Dendritic cell treated with granulocyte-macrophage colony-stimulating factor and Interleukin-4, amounts not matched to agents 40 ng/mL and 50 ng/mL, for 4 days (primary cell): ENCODE data around the gene MSMO1.

Experiments
- H3K27ac Mint-ChIP-seq: one replicate; pipeline ENCODE4 v1.8.0; 2022; ENCODE audit warnings: mild to moderate bottlenecking, mixed read lengths
- H3K27me3 Mint-ChIP-seq: one replicate; pipeline ENCODE4 v1.8.0; 2022; ENCODE audit warnings: mild to moderate bottlenecking, mixed read lengths
- H3K36me3 Mint-ChIP-seq: one replicate; pipeline ENCODE4 v1.8.0; 2022; ENCODE audit warnings: low read depth, mixed read lengths
- H3K4me1 Mint-ChIP-seq: one replicate; pipeline ENCODE4 v1.8.0; 2022; ENCODE audit warnings: low read depth, mixed read lengths
- H3K4me3 Mint-ChIP-seq: one replicate; pipeline ENCODE4 v1.8.0; 2022; ENCODE audit warnings: mild to moderate bottlenecking, moderate library complexity, mixed read lengths
- H3K9me3 Mint-ChIP-seq: one replicate; pipeline ENCODE4 v1.8.0; 2022; ENCODE audit warnings: mixed read lengths
- intact Hi-C: fragments of 100-400 bp; cut with micrococcal nuclease; formaldehyde crosslinking; loops from one replicate; pipeline ENCODE4 v1.15.0; 2022

MSMO1 gene

GRCh38 chr4:165302658-165303057 lies 24.8 kb upstream of the MSMO1 start:
- no peaks in the 10 kb centered on the region for H3K27me3 Mint-ChIP-seq
- intact Hi-C loops, result no loop called here
- H3K27ac Mint-ChIP-seq, result no peak overlapping the region
- H3K4me1 Mint-ChIP-seq, result peaks cover 24% of the 10 kb centered on the region
- H3K9me3 Mint-ChIP-seq, result no peaks in the 10 kb centered on the region
- H3K4me3 Mint-ChIP-seq, result no peak overlapping the region
- H3K36me3 Mint-ChIP-seq, result peaks cover 33% of the 10 kb centered on the region

- peaks cover 17% of the 10 kb centered on the region for H3K4me1 Mint-ChIP-seq
- no peaks in the 10 kb centered on the region for H3K27me3 Mint-ChIP-seq
- no peaks in the 10 kb centered on the region for H3K9me3 Mint-ChIP-seq
- intact Hi-C loops, result no loop called here
- H3K36me3 Mint-ChIP-seq, result peaks cover 62% of the 10 kb centered on the region
- H3K27ac Mint-ChIP-seq, result no peak overlapping the region
- no peak overlapping the region for H3K4me3 Mint-ChIP-seq
These were observed 19.3 kb upstream of the MSMO1 start for GRCh38 chr4:165308166-165308565.

GRCh38 chr4:165308606-165309005 lies 18.9 kb upstream of the MSMO1 start:
- H3K27me3 Mint-ChIP-seq, result no peaks in the 10 kb centered on the region
- no peak overlapping the region for H3K4me3 Mint-ChIP-seq
- no peak overlapping the region for H3K27ac Mint-ChIP-seq
- peaks cover 64% of the 10 kb centered on the region for H3K36me3 Mint-ChIP-seq
- intact Hi-C loops, result no loop called here
- no peaks in the 10 kb centered on the region for H3K9me3 Mint-ChIP-seq
- H3K4me1 Mint-ChIP-seq, result peaks cover 17% of the 10 kb centered on the region

GRCh38 chr4:165309456-165309855 lies 18.0 kb upstream of the MSMO1 start:
- Mint-ChIP-seq H3K36me3 (peaks cover 61% of the 10 kb centered on the region), H3K4me1 (peaks cover 24% of the 10 kb centered on the region), H3K4me3 (no peak overlapping the region), H3K27ac (no peak overlapping the region), H3K9me3 (no peaks in the 10 kb centered on the region), H3K27me3 (no peaks in the 10 kb centered on the region)
- intact Hi-C loops, result no loop called here

- Mint-ChIP-seq H3K36me3 (peaks cover 68% of the 10 kb centered on the region), H3K4me1 (peaks cover 26% of the 10 kb centered on the region), H3K4me3 (no peak overlapping the region), H3K27ac (no peak overlapping the region), H3K27me3 (no peaks in the 10 kb centered on the region), H3K9me3 (no peaks in the 10 kb centered on the region)
- intact Hi-C loops, result no loop called here
These were observed 15.0 kb upstream of the MSMO1 start for GRCh38 chr4:165312506-165312905.

GRCh38 chr4:165319030-165319429 lies 8.4 kb upstream of the MSMO1 start:
- intact Hi-C loops, result no loop called here
- peaks cover 21% of the 10 kb centered on the region for H3K4me1 Mint-ChIP-seq
- H3K27me3 Mint-ChIP-seq, result no peaks in the 10 kb centered on the region
- H3K36me3 Mint-ChIP-seq, result peaks cover 40% of the 10 kb centered on the region
- H3K4me3 Mint-ChIP-seq, result no peak overlapping the region
- H3K9me3 Mint-ChIP-seq, result no peaks in the 10 kb centered on the region
- no peak overlapping the region for H3K27ac Mint-ChIP-seq

GRCh38 chr4:165319509-165319908 lies 8.0 kb upstream of the MSMO1 start:
- Mint-ChIP-seq H3K27me3 (no peaks in the 10 kb centered on the region), H3K36me3 (peaks cover 43% of the 10 kb centered on the region), H3K4me3 (no peak overlapping the region), H3K9me3 (no peaks in the 10 kb centered on the region), H3K4me1 (peaks cover 16% of the 10 kb centered on the region), H3K27ac (no peak overlapping the region)
- intact Hi-C loops, result no loop called here

- Mint-ChIP-seq H3K27me3 (no peaks in the 10 kb centered on the region), H3K27ac (no peak overlapping the region), H3K36me3 (peaks cover 19% of the 10 kb centered on the region), H3K9me3 (no peaks in the 10 kb centered on the region), H3K4me1 (peaks cover 27% of the 10 kb centered on the region), H3K4me3 (no peak overlapping the region)
- intact Hi-C loops, result no loop called here
These were observed 3.1 kb upstream of the MSMO1 start for GRCh38 chr4:165324236-165324917.

- intact Hi-C loops, result loop anchor here (5.0 kb wide), 1 partner anchor 193 kb away; no protein-coding TSS in a partner anchor
- Mint-ChIP-seq H3K27ac (no peak overlapping the region), H3K4me3 (no peak overlapping the region), H3K9me3 (no peaks in the 10 kb centered on the region), H3K27me3 (no peaks in the 10 kb centered on the region), H3K4me1 (peaks cover 31% of the 10 kb centered on the region), H3K36me3 (peaks cover 14% of the 10 kb centered on the region)
These were observed 2.6 kb upstream of the MSMO1 start for GRCh38 chr4:165324918-165325304.

- H3K27ac Mint-ChIP-seq, result peak overlapping the region; percentile 19
- no peak overlapping the region for H3K4me3 Mint-ChIP-seq
- H3K27me3 Mint-ChIP-seq, result no peaks in the 10 kb centered on the region
- peaks cover 19% of the 10 kb centered on the region for H3K36me3 Mint-ChIP-seq
- no peaks in the 10 kb centered on the region for H3K9me3 Mint-ChIP-seq
- intact Hi-C loops, result loop anchor here (2.0 to 5.0 kb wide), 2 partner anchors 119 to 194 kb away; partner anchors contain the start of gene KLHL2
- peaks cover 33% of the 10 kb centered on the region for H3K4me1 Mint-ChIP-seq
These were observed 1.5 kb upstream of the MSMO1 start for GRCh38 chr4:165325732-165326512.

GRCh38 chr4:165326831-165327210 lies 648 bp upstream of the MSMO1 start:
- no peaks in the 10 kb centered on the region for H3K27me3 Mint-ChIP-seq
- H3K27ac Mint-ChIP-seq, result no peak overlapping the region
- peaks cover 28% of the 10 kb centered on the region for H3K36me3 Mint-ChIP-seq
- intact Hi-C loops, result loop anchor here (1.0 to 5.0 kb wide), 3 partner anchors 120 to 215 kb away; partner anchors contain the start of genes KLHL2 and TMEM192
- peaks cover 38% of the 10 kb centered on the region for H3K4me1 Mint-ChIP-seq
- no peaks in the 10 kb centered on the region for H3K9me3 Mint-ChIP-seq
- H3K4me3 Mint-ChIP-seq, result no peak overlapping the region

GRCh38 chr4:165328101-165328425 lies 594 bp downstream of the MSMO1 start:
- H3K9me3 Mint-ChIP-seq, result no peaks in the 10 kb centered on the region
- H3K36me3 Mint-ChIP-seq, result peaks cover 35% of the 10 kb centered on the region
- H3K27ac Mint-ChIP-seq, result no peak overlapping the region
- H3K4me3 Mint-ChIP-seq, result no peak overlapping the region
- peaks cover 49% of the 10 kb centered on the region for H3K4me1 Mint-ChIP-seq
- no peaks in the 10 kb centered on the region for H3K27me3 Mint-ChIP-seq
- intact Hi-C loops, result loop anchor here (5.0 kb wide), 1 partner anchor 196 kb away; no protein-coding TSS in a partner anchor

GRCh38 chr4:165328708-165329107 lies 1.2 kb downstream of the MSMO1 start:
- Mint-ChIP-seq H3K27me3 (no peaks in the 10 kb centered on the region), H3K36me3 (peaks cover 30% of the 10 kb centered on the region), H3K4me3 (no peak overlapping the region), H3K27ac (no peak overlapping the region), H3K9me3 (no peaks in the 10 kb centered on the region), H3K4me1 (peaks cover 49% of the 10 kb centered on the region)
- intact Hi-C loops, result loop anchor here (5.0 kb wide), 1 partner anchor 196 kb away; no protein-coding TSS in a partner anchor

- Mint-ChIP-seq H3K36me3 (peaks cover 35% of the 10 kb centered on the region), H3K4me3 (no peak overlapping the region), H3K4me1 (peaks cover 49% of the 10 kb centered on the region), H3K27me3 (no peaks in the 10 kb centered on the region), H3K9me3 (no peaks in the 10 kb centered on the region), H3K27ac (no peak overlapping the region)
- intact Hi-C loops, result no loop called here
These were observed 2.6 kb downstream of the MSMO1 start for GRCh38 chr4:165330071-165330470.
